ENCODE measurements around the gene HNRNPL.
A peak's percentile ranks its signal among the peaks of the same experiment; 100 is the strongest.
"Not testable (repeated sequence)": the region's sequence is repeated elsewhere in the genome, so short reads cannot be mapped to it uniquely, and the experiment has no call there.

Gene HNRNPL

DNA sequence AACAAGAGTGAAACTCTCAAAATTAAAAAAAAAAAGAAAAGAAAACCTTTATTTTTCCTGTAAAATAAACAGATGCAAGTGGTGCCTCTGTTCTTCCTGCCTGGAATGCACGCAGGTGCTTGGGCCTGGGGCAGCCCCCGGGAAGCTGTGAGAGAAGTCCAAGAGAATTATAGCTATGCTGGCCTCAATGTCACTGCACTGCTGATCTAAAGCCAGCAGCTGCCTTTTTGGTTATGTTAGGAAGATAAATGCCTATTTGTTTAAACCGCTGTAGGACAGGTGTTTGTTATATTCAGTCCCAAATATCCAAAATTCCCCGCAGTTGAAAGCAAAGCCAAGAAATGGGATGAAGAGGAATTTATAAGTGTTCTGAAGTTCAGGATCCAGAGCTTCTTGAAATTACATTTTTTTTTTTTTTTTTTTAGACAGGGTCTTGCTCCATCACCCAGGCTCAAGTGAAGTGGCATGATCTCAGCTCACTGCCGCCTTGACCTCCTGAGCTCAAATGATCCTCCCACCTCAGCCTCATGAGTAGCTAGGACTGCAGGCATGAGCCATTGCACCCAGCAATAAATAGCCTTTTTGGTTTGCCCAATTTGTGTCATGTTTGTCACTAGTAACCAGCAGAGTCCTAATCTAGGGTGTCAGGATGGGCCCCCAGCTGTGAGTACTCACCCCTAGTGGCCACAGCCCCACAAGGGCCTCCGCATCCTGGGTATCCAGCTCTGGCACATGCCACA is 26.0 kb upstream of the HNRNPL start:
- ATAC-seq: no peak
- TF ChIP-seq TCF4 (CRISPR knock-in tag; IDR thresholded peaks at IDR 0.05; ENCODE audit: borderline replicate concordance): no peak
- TF ChIP-seq, protein P1, sequence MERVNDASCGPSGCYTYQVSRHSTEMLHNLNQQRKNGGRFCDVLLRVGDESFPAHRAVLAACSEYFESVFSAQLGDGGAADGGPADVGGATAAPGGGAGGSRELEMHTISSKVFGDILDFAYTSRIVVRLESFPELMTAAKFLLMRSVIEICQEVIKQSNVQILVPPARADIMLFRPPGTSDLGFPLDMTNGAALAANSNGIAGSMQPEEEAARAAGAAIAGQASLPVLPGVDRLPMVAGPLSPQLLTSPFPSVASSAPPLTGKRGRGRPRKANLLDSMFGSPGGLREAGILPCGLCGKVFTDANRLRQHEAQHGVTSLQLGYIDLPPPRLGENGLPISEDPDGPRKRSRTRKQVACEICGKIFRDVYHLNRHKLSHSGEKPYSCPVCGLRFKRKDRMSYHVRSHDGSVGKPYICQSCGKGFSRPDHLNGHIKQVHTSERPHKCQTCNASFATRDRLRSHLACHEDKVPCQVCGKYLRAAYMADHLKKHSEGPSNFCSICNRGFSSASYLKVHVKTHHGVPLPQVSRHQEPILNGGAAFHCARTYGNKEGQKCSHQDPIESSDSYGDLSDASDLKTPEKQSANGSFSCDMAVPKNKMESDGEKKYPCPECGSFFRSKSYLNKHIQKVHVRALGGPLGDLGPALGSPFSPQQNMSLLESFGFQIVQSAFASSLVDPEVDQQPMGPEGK (CRISPR knock-in tag; IDR thresholded peaks at IDR 0.05; ENCODE audit: borderline replicate concordance): no peak
- TF ChIP-seq BACH2 (CRISPR knock-in tag; IDR thresholded peaks at IDR 0.05; ENCODE audit: borderline replicate concordance): no peak
- TF ChIP-seq ZNF8 (CRISPR knock-in tag; IDR thresholded peaks at IDR 0.05): no peak
- no peak for TF ChIP-seq ZFP3 (CRISPR knock-in tag; IDR thresholded peaks at IDR 0.05)
- TF ChIP-seq ISL1 (CRISPR knock-in tag; IDR thresholded peaks at IDR 0.05): no peak
- no peak for TF ChIP-seq RARB (CRISPR knock-in tag; IDR thresholded peaks at IDR 0.05)
- TF ChIP-seq ZFP30 (CRISPR knock-in tag; IDR thresholded peaks at IDR 0.05): no peak
- TF ChIP-seq SNAI2 (CRISPR knock-in tag; IDR thresholded peaks at IDR 0.05): no peak
- no peak for TF ChIP-seq CSRNP3 (CRISPR knock-in tag; IDR thresholded peaks at IDR 0.05)
- no peak for TF ChIP-seq ZC3H10 (CRISPR knock-in tag; IDR thresholded peaks at IDR 0.05)
- no peak for TF ChIP-seq POU6F1 (CRISPR knock-in tag; IDR thresholded peaks at IDR 0.05; ENCODE audit: borderline replicate concordance, low read depth)
- TF ChIP-seq TOX (CRISPR knock-in tag; IDR thresholded peaks at IDR 0.05; ENCODE audit: borderline replicate concordance): no peak
- TF ChIP-seq ESRRG (CRISPR knock-in tag; IDR thresholded peaks at IDR 0.05): no peak

DNA sequence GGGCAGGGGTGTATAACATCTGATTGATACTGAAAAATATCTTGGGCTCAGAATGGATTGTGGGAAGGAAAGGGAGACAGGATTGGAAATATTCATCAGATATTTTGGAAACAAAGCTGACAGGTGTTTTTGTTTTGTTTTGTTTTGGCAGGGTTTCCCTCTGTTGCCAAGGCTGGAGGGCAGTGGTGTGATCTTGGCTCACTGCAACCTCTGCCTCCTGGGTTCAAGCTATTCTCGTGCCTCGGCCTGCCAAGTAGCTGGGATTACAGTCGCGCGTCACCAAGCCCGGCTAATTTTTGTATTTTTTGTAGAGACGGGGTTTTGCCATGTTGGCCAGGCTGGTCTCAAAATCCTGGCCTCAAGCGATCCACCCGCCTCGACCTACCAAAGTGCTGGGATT is 23.6 kb upstream of the HNRNPL start:
- not testable (repeated sequence) for ATAC-seq

- no peak for TF ChIP-seq TOX (CRISPR knock-in tag; IDR thresholded peaks at IDR 0.05; ENCODE audit: borderline replicate concordance)
- ATAC-seq: no peak
These were observed 20.8 kb upstream of the HNRNPL start for GRCh38 chr19:38870612-38871011.

- no peak for TF ChIP-seq ZNF565 (CRISPR knock-in tag; conservative IDR thresholded peaks at IDR 0.05; ENCODE audit: low read depth)
- no peak for TF ChIP-seq OSR1 (CRISPR knock-in tag; IDR thresholded peaks at IDR 0.05)
- TF ChIP-seq ZFP30 (CRISPR knock-in tag; IDR thresholded peaks at IDR 0.05): no peak
- no peak for TF ChIP-seq CSDC2 (CRISPR knock-in tag; IDR thresholded peaks at IDR 0.05)
- TF ChIP-seq GLIS3 (CRISPR knock-in tag; IDR thresholded peaks at IDR 0.05): no peak
- TF ChIP-seq BACH2 (CRISPR knock-in tag; IDR thresholded peaks at IDR 0.05; ENCODE audit: borderline replicate concordance): no peak
- no peak for TF ChIP-seq TCF4 (CRISPR knock-in tag; IDR thresholded peaks at IDR 0.05; ENCODE audit: borderline replicate concordance)
- no peak for TF ChIP-seq PPARA (CRISPR knock-in tag; IDR thresholded peaks at IDR 0.05; ENCODE audit: borderline replicate concordance)
- no peak for TF ChIP-seq ZC3H10 (CRISPR knock-in tag; IDR thresholded peaks at IDR 0.05)
- no peak for TF ChIP-seq POU6F1 (CRISPR knock-in tag; IDR thresholded peaks at IDR 0.05; ENCODE audit: borderline replicate concordance, low read depth)
- TF ChIP-seq ARNTL (CRISPR knock-in tag; IDR thresholded peaks at IDR 0.05; ENCODE audit: borderline replicate concordance, low read depth): no peak
- TF ChIP-seq CSRNP3 (CRISPR knock-in tag; IDR thresholded peaks at IDR 0.05): no peak
- no peak for TF ChIP-seq ISL1 (CRISPR knock-in tag; IDR thresholded peaks at IDR 0.05)
- TF ChIP-seq ZNF70 (CRISPR knock-in tag; IDR thresholded peaks at IDR 0.05): no peak
- TF ChIP-seq CREB5 (CRISPR knock-in tag; IDR thresholded peaks at IDR 0.05; ENCODE audit: low read depth): no peak
- TF ChIP-seq ESRRG (CRISPR knock-in tag; IDR thresholded peaks at IDR 0.05): no peak
- TF ChIP-seq RARB (CRISPR knock-in tag; IDR thresholded peaks at IDR 0.05): no peak
- peak; percentile 95 for ATAC-seq
These were observed 20.2 kb upstream of the HNRNPL start for GRCh38 chr19:38869836-38870607.

All from SK-N-SH treated with all-trans-retinoic acid at 6 μM for 48 hours (cell line).